GM21360 (cell line): ENCODE results near the gene OR6S1.

Experiments
- ATAC-seq: cut with Tn5 transposase; IDR thresholded peaks from one replicate; pipeline ENCODE4 v1.9.1; 2021; ENCODE audit warnings: mild to moderate bottlenecking, moderate library complexity; ENCODE audit not compliant: unreplicated experiment

OR6S1 gene

GRCh38 chr14:20641591-20641990, at the start of gene OR6S1:
OR6S1 (minus strand) TSS chr14:20641691; CDS start chr14:20641691, 0 bp downstream.
- no peak for ATAC-seq

GRCh38 chr14:20690848-20691640, 49.6 kb upstream of the OR6S1 start:
- no peak for ATAC-seq

- ATAC-seq, result no peak
These were observed 46.8 kb upstream of the OR6S1 start, which contains the start of gene ANG for GRCh38 chr14:20688167-20688839. ANG (plus strand) TSS chr14:20688764; CDS start chr14:20693565, 4,801 bp downstream.

- no peak for ATAC-seq
These were observed 46.1 kb upstream of the OR6S1 start for GRCh38 chr14:20687362-20688166.

GRCh38 chr14:20686386-20687143, 45.1 kb upstream of the OR6S1 start:
- no peak for ATAC-seq

- ATAC-seq, result no peak
These were observed 43.4 kb upstream of the OR6S1 start for GRCh38 chr14:20684662-20685456.

GRCh38 chr14:20683891-20684661, 42.6 kb upstream of the OR6S1 start, which contains the start of gene RNASE4:
RNASE4 (plus strand) TSS chr14:20684560; CDS start chr14:20699372, 14,812 bp downstream.
- peak; percentile 19 for ATAC-seq

GRCh38 chr14:20683125-20683890, 41.8 kb upstream of the OR6S1 start:
- ATAC-seq, result peak; percentile 27

- ATAC-seq, result peak; percentile 38
These were observed 41.1 kb upstream of the OR6S1 start for GRCh38 chr14:20682435-20683124.

- ATAC-seq, result no peak
These were observed 40.6 kb upstream of the OR6S1 start for GRCh38 chr14:20682127-20682434.

- no peak for ATAC-seq
These were observed 40.0 kb upstream of the OR6S1 start for GRCh38 chr14:20681348-20682126.

GRCh38 chr14:20680843-20681347, 39.4 kb upstream of the OR6S1 start:
- no peak for ATAC-seq

GRCh38 chr14:20680363-20680762, 38.9 kb upstream of the OR6S1 start:
- ATAC-seq, result no peak

GRCh38 chr14:20679907-20680306, 38.4 kb upstream of the OR6S1 start:
- ATAC-seq, result no peak

GRCh38 chr14:20676072-20676471, 34.6 kb upstream of the OR6S1 start:
- no peak for ATAC-seq

- no peak for ATAC-seq
These were observed 34.2 kb upstream of the OR6S1 start for GRCh38 chr14:20675669-20676068.
